Measurements from ENCODE around the gene DNASE1L2. TPM values are rescaled to one million over a fixed set of nuclear protein-coding genes. Genes with fewer than 3 reads are reported as not detected.
A peak's percentile ranks its signal among the peaks of the same experiment; 100 is the strongest.

Gene DNASE1L2
- total RNA-seq (0.23 and 0.64 TPM in 2 replicates), polyA plus RNA-seq (0.27 and 0.80 TPM in 2 replicates)

DNA sequence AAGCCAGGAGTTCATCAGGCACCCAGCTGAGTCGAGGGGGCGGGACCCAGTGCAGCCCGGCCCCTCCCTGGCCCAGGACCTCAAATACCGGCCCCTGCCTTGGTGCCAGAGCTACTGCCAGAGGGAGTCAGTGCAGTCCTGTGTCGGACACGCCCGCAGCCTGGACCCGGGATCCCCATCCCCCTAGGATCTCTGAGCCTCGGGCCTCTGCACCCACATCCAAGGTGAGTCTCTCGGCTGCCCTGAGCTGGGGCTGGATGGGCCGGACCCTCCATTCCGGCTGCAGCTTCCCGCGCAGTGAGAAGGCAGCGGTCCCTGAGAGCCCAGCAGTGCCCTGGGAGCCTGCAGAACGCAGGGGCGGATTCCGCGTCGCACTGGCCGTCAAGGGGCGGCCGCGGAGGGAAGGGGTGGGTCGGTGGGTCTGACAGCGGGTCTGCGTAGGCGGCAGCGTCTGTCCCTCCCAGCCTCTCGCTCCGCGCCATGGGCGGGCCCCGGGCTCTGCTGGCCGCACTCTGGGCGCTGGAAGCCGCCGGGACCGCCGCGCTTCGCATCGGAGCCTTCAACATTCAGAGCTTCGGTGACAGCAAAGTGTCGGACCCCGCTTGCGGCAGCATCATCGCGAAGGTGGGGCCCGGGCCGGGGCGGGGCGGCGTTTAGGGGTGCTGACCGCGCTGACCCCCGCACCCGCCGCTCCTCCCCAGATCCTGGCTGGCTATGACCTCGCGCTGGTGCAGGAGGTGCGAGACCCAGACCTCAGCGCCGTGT lies at the start of gene DNASE1L2:
DNASE1L2 (plus strand) TSS at position 108 of the 765 bp plus-strand sequence; CDS start at position 481, 373 bp downstream.
- peak; percentile 59 for DNase-seq (ENCODE audit: low spot score)
- 6% methylated on average over 43 of the region's 64 CpGs for WGBS (ENCODE audit: low lambda C conversion rate, missing lambda C conversion rate)
- H3K9me3 ChIP-seq (ENCODE audit: low read depth), result no peaks in the 10 kb centered on the region
- H3K27me3 ChIP-seq, result peaks cover 26% of the 10 kb centered on the region
- H4K20me1 ChIP-seq (ENCODE audit: insufficient read depth, poor library complexity, severe bottlenecking), result peaks cover 14% of the 10 kb centered on the region
- peak within 1 kb of the TSS; percentile 87 for H3K4me2 ChIP-seq
- H3K4me3 ChIP-seq, result peak within 1 kb of the TSS; percentile 23
- no peak within 1 kb of the TSS for H3K27ac ChIP-seq
- H3K4me1 ChIP-seq (ENCODE audit: insufficient read depth), result peaks cover 16% of the 10 kb centered on the region
- no peaks in the 10 kb centered on the region for H3K9me2 ChIP-seq (replicated peaks; ENCODE audit: insufficient read depth)
- no peak within 1 kb of the TSS for H2AFZ ChIP-seq
- H3K36me3 ChIP-seq (replicated peaks; ENCODE audit: insufficient read depth, low read depth), result no peaks in the 10 kb centered on the region
- TF ChIP-seq CTCF (IDR thresholded peaks at IDR 0.05; ENCODE audit: poor library complexity) (no peak), EZH2 (IDR thresholded peaks at IDR 0.05; ENCODE audit: borderline replicate concordance) (no peak), EZH2phosphoT487 (IDR thresholded peaks at IDR 0.05; ENCODE audit: low read depth, severe bottlenecking, unreplicated experiment) (peak; percentile 59)
- no peaks in the 10 kb centered on the region for H3K79me2 ChIP-seq

DNA sequence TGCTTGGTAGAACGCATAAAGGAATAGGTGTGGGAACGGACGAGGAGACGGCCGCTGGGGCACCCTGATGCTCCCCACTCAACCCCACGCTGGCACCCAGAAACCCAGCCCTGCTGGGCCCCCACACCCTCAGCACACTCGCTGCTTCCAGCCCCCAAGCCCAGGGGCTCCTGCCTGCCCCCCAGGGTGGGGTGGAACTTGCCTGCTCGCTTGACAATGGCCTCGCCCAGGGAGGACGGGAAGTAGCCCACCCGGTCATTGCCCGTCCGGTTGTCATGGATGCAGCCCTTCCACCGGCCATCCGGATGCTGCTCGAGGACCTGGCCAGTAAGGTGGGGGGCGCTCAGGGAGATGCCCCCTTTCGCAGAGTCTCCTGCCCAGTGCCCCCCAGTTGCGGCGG lies 49.7 kb upstream of the DNASE1L2 start:
- Histone ChIP-seq H3K4me1 (ENCODE audit: insufficient read depth) (no peaks in the 10 kb centered on the region), H3K4me2 (no peak overlapping the region), H3K4me3 (no peak overlapping the region), H2AFZ (no peak overlapping the region), H3K9me3 (ENCODE audit: low read depth) (no peaks in the 10 kb centered on the region), H3K79me2 (no peaks in the 10 kb centered on the region), H3K9me2 (replicated peaks; ENCODE audit: insufficient read depth) (no peaks in the 10 kb centered on the region), H3K27ac (no peak overlapping the region), H3K36me3 (replicated peaks; ENCODE audit: insufficient read depth, low read depth) (no peaks in the 10 kb centered on the region), H3K27me3 (no peaks in the 10 kb centered on the region), H4K20me1 (ENCODE audit: insufficient read depth, poor library complexity, severe bottlenecking) (no peaks in the 10 kb centered on the region)
- TF ChIP-seq EZH2 (IDR thresholded peaks at IDR 0.05; ENCODE audit: borderline replicate concordance), result no peak
- no peak for TF ChIP-seq EZH2phosphoT487 (IDR thresholded peaks at IDR 0.05; ENCODE audit: low read depth, severe bottlenecking, unreplicated experiment)
- no peak for TF ChIP-seq CTCF (IDR thresholded peaks at IDR 0.05; ENCODE audit: poor library complexity)
- WGBS (ENCODE audit: low lambda C conversion rate, missing lambda C conversion rate), result 92% methylated on average over 15 of the region's 20 CpGs
- no peak for DNase-seq (ENCODE audit: low spot score)

- no peaks in the 10 kb centered on the region for H3K27me3 ChIP-seq
- 90% methylated on average over 17 of the region's 17 CpGs for WGBS (ENCODE audit: low lambda C conversion rate, missing lambda C conversion rate)
- H4K20me1 ChIP-seq (ENCODE audit: insufficient read depth, poor library complexity, severe bottlenecking), result no peaks in the 10 kb centered on the region
- no peak overlapping the region for H2AFZ ChIP-seq
- no peaks in the 10 kb centered on the region for H3K36me3 ChIP-seq (replicated peaks; ENCODE audit: insufficient read depth, low read depth)
- no peak for DNase-seq (ENCODE audit: low spot score)
- H3K79me2 ChIP-seq, result no peaks in the 10 kb centered on the region
- no peak for TF ChIP-seq CTCF (IDR thresholded peaks at IDR 0.05; ENCODE audit: poor library complexity)
- TF ChIP-seq EZH2phosphoT487 (IDR thresholded peaks at IDR 0.05; ENCODE audit: low read depth, severe bottlenecking, unreplicated experiment), result no peak
- no peak for TF ChIP-seq EZH2 (IDR thresholded peaks at IDR 0.05; ENCODE audit: borderline replicate concordance)
- no peaks in the 10 kb centered on the region for H3K9me3 ChIP-seq (ENCODE audit: low read depth)
- no peak overlapping the region for H3K27ac ChIP-seq
- H3K4me3 ChIP-seq, result no peak overlapping the region
- no peak overlapping the region for H3K4me2 ChIP-seq
- H3K4me1 ChIP-seq (ENCODE audit: insufficient read depth), result no peaks in the 10 kb centered on the region
- H3K9me2 ChIP-seq (replicated peaks; ENCODE audit: insufficient read depth), result no peaks in the 10 kb centered on the region
Observed at GRCh38 chr16:2187212-2187611, 49.0 kb upstream of the DNASE1L2 start.

Measured in hepatocyte (in vitro differentiated cells).